Measurements from ENCODE around the gene APOH.
"Not testable (repeated sequence)": the region's sequence is repeated elsewhere in the genome, so short reads cannot be mapped to it uniquely, and the experiment has no call there.

APOH gene

GRCh38 chr17:66228887-66229782 lies at the start of gene APOH:
Gene APOH (minus strand): TSS chr17:66229415. CDS start chr17:66229379, 36 bp downstream.
- no peak for DNase-seq

- DNase-seq = no peak
Measured at GRCh38 chr17:66277191-66277590, 48.0 kb upstream of the APOH start.

GRCh38 chr17:66276328-66276937 lies 47.2 kb upstream of the APOH start:
- DNase-seq = no peak

GRCh38 chr17:66275651-66276050 lies 46.4 kb upstream of the APOH start:
- DNase-seq = no peak

- DNase-seq = no peak
Measured at GRCh38 chr17:66273586-66273848, 44.3 kb upstream of the APOH start.

GRCh38 chr17:66272811-66273585 lies 43.8 kb upstream of the APOH start:
- DNase-seq = no peak

GRCh38 chr17:66271512-66271911 lies 42.3 kb upstream of the APOH start:
- no peak for DNase-seq

- no peak for DNase-seq
Measured at GRCh38 chr17:66270106-66270505, 40.9 kb upstream of the APOH start.

GRCh38 chr17:66268247-66268927 lies 39.2 kb upstream of the APOH start:
- no peak for DNase-seq

GRCh38 chr17:66264696-66265095 lies 35.5 kb upstream of the APOH start:
- DNase-seq = no peak

GRCh38 chr17:66262767-66263166 lies 33.6 kb upstream of the APOH start:
- no peak for DNase-seq

- no peak for DNase-seq
Measured at GRCh38 chr17:66260688-66261087, 31.5 kb upstream of the APOH start.

- no peak for DNase-seq
Measured at GRCh38 chr17:66260275-66260674, 31.1 kb upstream of the APOH start.

- no peak for DNase-seq
Measured at GRCh38 chr17:66255527-66255971, 26.3 kb upstream of the APOH start.

GRCh38 chr17:66255112-66255511 lies 25.9 kb upstream of the APOH start:
- DNase-seq = peak; percentile 65

GRCh38 chr17:66253458-66253857 lies 24.2 kb upstream of the APOH start:
- DNase-seq = not testable (repeated sequence)

GRCh38 chr17:66250686-66251085 lies 21.5 kb upstream of the APOH start:
- no peak for DNase-seq

GRCh38 chr17:66248285-66248684 lies 19.1 kb upstream of the APOH start:
- no peak for DNase-seq

- DNase-seq = no peak
Measured at GRCh38 chr17:66241839-66242238, 12.6 kb upstream of the APOH start.

GRCh38 chr17:66240630-66241029 lies 11.4 kb upstream of the APOH start:
- no peak for DNase-seq

GRCh38 chr17:66240013-66240412 lies 10.8 kb upstream of the APOH start:
- no peak for DNase-seq

GRCh38 chr17:66235377-66235994 lies 6.3 kb upstream of the APOH start:
- DNase-seq = no peak

GRCh38 chr17:66234611-66235010 lies 5.4 kb upstream of the APOH start:
- DNase-seq = no peak

Measured in DMS153 (cell line).